ENCODE data around the gene ARHGAP21. TPM values are rescaled to one million over a fixed set of nuclear protein-coding genes. Genes with fewer than 3 reads are reported as not detected.
"Not testable (repeated sequence)": the region's sequence is repeated elsewhere in the genome, so short reads cannot be mapped to it uniquely, and the experiment has no call there.

The ARHGAP21 gene
- total RNA-seq, 1 donor from 2014 or later, result 88.0 TPM

DNA sequence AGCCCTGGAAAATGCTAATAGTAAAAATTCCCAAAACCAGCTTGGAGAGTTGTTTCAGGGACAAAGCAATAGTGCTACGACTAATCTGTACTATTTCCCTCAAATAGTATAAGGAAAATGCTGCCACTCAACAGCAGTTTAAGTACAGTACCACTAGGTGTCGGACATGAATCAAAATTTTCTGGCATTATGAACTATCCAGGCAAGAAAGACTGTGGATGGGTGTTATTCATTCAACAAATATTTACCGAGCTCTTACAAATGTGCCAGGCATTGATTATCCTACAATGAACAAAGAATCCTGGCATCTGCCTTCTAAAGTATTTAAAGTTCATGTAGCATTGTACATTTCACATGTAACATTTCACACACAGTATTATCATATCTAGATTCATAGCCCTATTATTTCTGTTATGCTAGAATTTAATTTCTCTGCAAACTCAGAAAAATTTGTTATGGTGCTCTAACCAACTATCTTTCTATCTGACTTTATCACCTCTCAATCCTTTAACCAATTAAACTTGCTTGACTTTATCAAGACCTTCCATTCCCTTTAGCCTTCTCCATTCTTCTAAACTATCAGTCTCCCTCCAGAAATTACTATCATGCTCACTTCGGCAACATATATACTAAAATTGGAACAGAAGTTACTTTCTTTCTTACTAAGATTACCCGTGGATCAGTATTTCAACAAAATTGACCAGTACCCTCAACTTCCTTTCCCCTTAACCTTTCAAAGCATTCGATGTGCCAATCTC lies 80.6 kb downstream of the ARHGAP21 start:
- Mint-ChIP-seq H3K36me3 (ENCODE audit: insufficient read depth) (peaks cover 1% of the 10 kb centered on the region), H3K27ac (no peak overlapping the region), H3K27me3 (no peaks in the 10 kb centered on the region), H3K9me3 (ENCODE audit: low read depth) (no peaks in the 10 kb centered on the region), H3K4me1 (ENCODE audit: low read depth) (no peaks in the 10 kb centered on the region), H3K4me3 (ENCODE audit: low read depth) (no peak overlapping the region)
- peak; percentile 60 for TF ChIP-seq CTCF (IDR thresholded peaks at IDR 0.05; ENCODE audit: unreplicated experiment)
- no peak for DNase-seq (ENCODE audit: low spot score, unreplicated experiment)

DNA sequence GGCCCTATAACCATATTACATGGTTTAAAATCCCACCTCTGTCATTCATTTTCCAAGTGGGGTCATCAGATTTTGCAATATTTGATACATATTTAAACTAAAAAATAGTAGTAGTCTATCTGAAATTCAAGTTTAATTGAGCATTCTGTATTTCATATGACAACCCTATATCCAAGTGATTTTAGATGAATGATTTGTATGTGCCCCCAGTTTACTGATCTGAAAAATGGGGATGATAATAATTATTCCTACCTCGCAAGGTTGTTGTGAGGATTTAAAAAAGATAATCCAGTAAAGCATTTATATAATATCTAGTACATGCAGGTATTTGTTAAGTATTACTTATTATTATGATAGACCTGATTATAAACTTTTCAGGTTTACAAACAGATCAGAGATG lies 84.6 kb downstream of the ARHGAP21 start:
- Mint-ChIP-seq H3K27ac (no peak overlapping the region), H3K9me3 (ENCODE audit: low read depth) (no peaks in the 10 kb centered on the region)
- no peak for DNase-seq (ENCODE audit: low spot score, unreplicated experiment)

GRCh38 chr10:24625778-24626177 lies 97.9 kb downstream of the ARHGAP21 start:
- no peak overlapping the region for H3K27ac Mint-ChIP-seq
- H3K27me3 Mint-ChIP-seq, result no peaks in the 10 kb centered on the region
- no peak for DNase-seq (ENCODE audit: low spot score, unreplicated experiment)
- H3K4me3 Mint-ChIP-seq (ENCODE audit: low read depth), result no peak overlapping the region
- H3K9me3 Mint-ChIP-seq (ENCODE audit: low read depth), result no peaks in the 10 kb centered on the region
- TF ChIP-seq CTCF (IDR thresholded peaks at IDR 0.05; ENCODE audit: unreplicated experiment), result no peak
- H3K36me3 Mint-ChIP-seq (ENCODE audit: insufficient read depth), result peaks cover 6% of the 10 kb centered on the region
- peaks cover 1% of the 10 kb centered on the region for H3K4me1 Mint-ChIP-seq (ENCODE audit: low read depth)

More for the DNA sequence above, 84.6 kb downstream of the ARHGAP21 start:
- H3K27me3 Mint-ChIP-seq, result no peaks in the 10 kb centered on the region
- H3K4me3 Mint-ChIP-seq (ENCODE audit: low read depth), result no peak overlapping the region
- H3K4me1 Mint-ChIP-seq (ENCODE audit: low read depth), result peaks cover 2% of the 10 kb centered on the region
- H3K36me3 Mint-ChIP-seq (ENCODE audit: insufficient read depth), result no peaks in the 10 kb centered on the region
- TF ChIP-seq CTCF (IDR thresholded peaks at IDR 0.05; ENCODE audit: unreplicated experiment), result no peak

DNA sequence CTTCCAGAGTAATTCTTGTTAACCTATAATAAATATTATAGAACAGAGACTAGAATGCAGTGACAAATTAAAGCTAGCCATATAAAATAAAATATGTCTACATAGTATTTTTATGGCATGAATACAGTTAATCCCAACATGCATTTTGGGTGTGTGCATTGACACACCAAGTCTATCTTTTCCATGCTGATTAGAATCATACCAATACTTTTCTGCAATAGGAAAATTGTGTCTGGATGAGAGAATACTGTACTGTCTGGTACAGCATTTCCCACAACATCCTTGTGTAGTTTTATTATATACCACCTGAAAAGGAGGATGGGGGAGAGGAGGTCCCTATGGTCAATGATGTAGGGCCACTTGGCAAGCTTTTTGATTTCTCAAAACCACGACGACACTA lies 100.3 kb downstream of the ARHGAP21 start:
- peaks cover 11% of the 10 kb centered on the region for H3K36me3 Mint-ChIP-seq (ENCODE audit: insufficient read depth)
- TF ChIP-seq CTCF (IDR thresholded peaks at IDR 0.05; ENCODE audit: unreplicated experiment), result no peak

GRCh38 chr10:24622781-24623301 lies 100.8 kb downstream of the ARHGAP21 start:
- peaks cover 1% of the 10 kb centered on the region for H3K4me1 Mint-ChIP-seq (ENCODE audit: low read depth)
- DNase-seq (ENCODE audit: low spot score, unreplicated experiment), result no peak
- peaks cover 13% of the 10 kb centered on the region for H3K36me3 Mint-ChIP-seq (ENCODE audit: insufficient read depth)
- H3K4me3 Mint-ChIP-seq (ENCODE audit: low read depth), result no peak overlapping the region
- H3K27ac Mint-ChIP-seq, result no peak overlapping the region
- no peak for TF ChIP-seq CTCF (IDR thresholded peaks at IDR 0.05; ENCODE audit: unreplicated experiment)
- no peaks in the 10 kb centered on the region for H3K9me3 Mint-ChIP-seq (ENCODE audit: low read depth)
- H3K27me3 Mint-ChIP-seq, result no peaks in the 10 kb centered on the region

More for the DNA sequence above, 100.3 kb downstream of the ARHGAP21 start:
- no peak overlapping the region for H3K4me3 Mint-ChIP-seq (ENCODE audit: low read depth)
- peaks cover 1% of the 10 kb centered on the region for H3K4me1 Mint-ChIP-seq (ENCODE audit: low read depth)
- H3K27me3 Mint-ChIP-seq, result no peaks in the 10 kb centered on the region
- no peaks in the 10 kb centered on the region for H3K9me3 Mint-ChIP-seq (ENCODE audit: low read depth)
- no peak for DNase-seq (ENCODE audit: low spot score, unreplicated experiment)
- H3K27ac Mint-ChIP-seq, result no peak overlapping the region

DNA sequence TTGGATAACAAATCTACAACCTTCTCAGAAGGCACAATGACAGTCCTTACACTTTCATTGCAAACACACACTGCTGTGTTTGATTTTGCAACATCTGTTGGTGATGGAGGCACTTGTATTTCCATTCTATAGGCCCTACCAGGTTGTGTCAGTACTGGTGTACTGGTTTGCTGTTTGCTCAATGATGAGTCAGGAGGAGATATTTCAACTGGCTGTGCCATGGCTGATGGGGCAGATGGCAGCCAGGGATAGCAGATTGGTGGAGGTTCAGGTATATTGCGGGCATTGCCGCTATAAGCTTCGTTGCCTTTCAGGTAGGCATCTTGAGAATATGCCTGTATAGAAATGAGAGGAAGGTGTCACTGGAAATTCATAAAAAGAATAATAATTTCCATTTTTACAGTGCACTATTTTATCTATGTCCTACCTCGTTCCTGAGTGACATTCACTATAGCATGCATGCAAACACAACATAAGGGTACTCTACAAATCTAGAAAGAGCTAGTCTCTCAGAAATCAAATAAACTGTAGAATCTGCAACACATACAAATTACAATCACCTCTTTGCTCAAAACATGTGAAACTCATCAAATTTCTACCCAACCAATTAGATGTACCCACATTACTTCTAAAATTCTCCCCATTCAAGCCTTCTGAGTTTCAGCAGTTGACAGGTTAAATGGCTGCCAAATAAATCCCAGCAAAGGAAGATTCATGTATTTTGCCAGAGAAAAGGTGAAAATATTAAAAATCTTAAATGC lies 102.5 kb downstream of the ARHGAP21 start:
- H3K36me3 Mint-ChIP-seq (ENCODE audit: insufficient read depth), result peaks cover 15% of the 10 kb centered on the region
- not testable (repeated sequence) for H3K4me1 Mint-ChIP-seq (ENCODE audit: low read depth); H3K4me3 Mint-ChIP-seq (ENCODE audit: low read depth); H3K27me3 Mint-ChIP-seq; H3K9me3 Mint-ChIP-seq (ENCODE audit: low read depth); DNase-seq (ENCODE audit: low spot score, unreplicated experiment)
- peak overlapping the region; percentile 58 for H3K27ac Mint-ChIP-seq

DNA sequence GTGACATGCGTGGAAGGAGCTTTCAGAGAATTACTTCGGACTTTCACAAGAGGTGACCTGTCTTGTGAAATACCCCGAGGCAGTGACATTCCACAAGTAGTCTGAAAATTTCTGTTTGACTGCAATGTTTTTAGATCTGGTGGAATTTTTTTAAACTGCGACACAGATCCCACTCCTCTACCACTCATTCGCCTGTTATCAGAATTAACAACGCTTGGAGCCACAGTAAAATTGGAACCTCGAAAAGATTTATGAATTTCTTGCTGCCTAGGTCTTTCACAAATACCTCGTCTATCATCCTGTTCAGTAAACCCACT lies 103.7 kb downstream of the ARHGAP21 start:
- not testable (repeated sequence) for H3K4me1 Mint-ChIP-seq (ENCODE audit: low read depth); H3K4me3 Mint-ChIP-seq (ENCODE audit: low read depth); H3K27ac Mint-ChIP-seq; DNase-seq (ENCODE audit: low spot score, unreplicated experiment); H3K27me3 Mint-ChIP-seq; H3K9me3 Mint-ChIP-seq (ENCODE audit: low read depth)
- H3K36me3 Mint-ChIP-seq (ENCODE audit: insufficient read depth), result peaks cover 17% of the 10 kb centered on the region
